ENCODE results near the gene WWC1.
"Not testable (repeated sequence)": the region's sequence is repeated elsewhere in the genome, so short reads cannot be mapped to it uniquely, and the experiment has no call there.

Gene WWC1

DNA sequence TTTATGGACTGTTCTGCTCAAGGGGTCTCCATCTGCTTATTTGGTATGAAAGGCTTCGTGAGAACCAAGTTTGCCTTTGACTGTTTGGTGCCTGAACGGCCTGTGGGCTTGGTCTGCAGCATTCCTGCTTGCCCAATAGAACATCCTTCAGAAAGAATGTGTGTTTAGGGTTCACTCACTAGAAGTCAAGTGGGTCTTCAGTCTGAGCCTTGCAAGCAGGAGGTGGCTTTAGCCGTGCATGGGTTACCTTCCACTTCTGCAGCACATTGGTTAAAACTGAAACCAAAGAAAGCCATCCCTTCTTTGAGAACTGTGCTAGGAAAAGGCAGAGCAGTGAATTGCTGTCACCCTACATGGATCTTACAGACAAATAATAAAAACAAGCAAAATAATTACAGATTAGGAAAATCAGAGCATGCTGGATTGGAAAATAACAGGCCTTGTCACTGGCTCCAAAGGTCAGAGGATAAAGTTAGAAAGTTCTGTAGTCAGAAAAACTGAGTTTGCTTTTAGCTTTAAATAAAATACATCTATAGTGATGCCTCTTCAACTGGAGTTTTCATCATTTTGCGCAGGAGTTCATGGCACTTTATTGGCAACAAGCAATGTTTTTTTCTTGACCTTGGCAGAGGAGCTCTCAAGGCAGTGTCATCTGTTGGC lies 16.6 kb downstream of the WWC1 start:
- Mint-ChIP-seq H3K36me3 (ENCODE audit: low read depth) (no peaks in the 10 kb centered on the region), H3K27ac (no peak overlapping the region), H3K4me3 (no peak overlapping the region), H3K9me3 (no peaks in the 10 kb centered on the region), H3K4me1 (ENCODE audit: low read depth) (no peaks in the 10 kb centered on the region), H3K27me3 (ENCODE audit: low read depth) (peaks cover 3% of the 10 kb centered on the region)
- no peak for DNase-seq (ENCODE audit: low spot score)

- no peak for DNase-seq (ENCODE audit: low spot score)
- H3K9me3 Mint-ChIP-seq, result no peaks in the 10 kb centered on the region
- no peak overlapping the region for H3K4me3 Mint-ChIP-seq
- no peaks in the 10 kb centered on the region for H3K36me3 Mint-ChIP-seq (ENCODE audit: low read depth)
- peaks cover 3% of the 10 kb centered on the region for H3K27me3 Mint-ChIP-seq (ENCODE audit: low read depth)
- H3K27ac Mint-ChIP-seq, result no peak overlapping the region
- no peaks in the 10 kb centered on the region for H3K4me1 Mint-ChIP-seq (ENCODE audit: low read depth)
These were observed 17.6 kb downstream of the WWC1 start for GRCh38 chr5:168308976-168309598.

- H3K9me3 Mint-ChIP-seq; H3K27me3 Mint-ChIP-seq (ENCODE audit: low read depth); H3K4me3 Mint-ChIP-seq; H3K4me1 Mint-ChIP-seq (ENCODE audit: low read depth); H3K27ac Mint-ChIP-seq; H3K36me3 Mint-ChIP-seq (ENCODE audit: low read depth); DNase-seq (ENCODE audit: low spot score): not testable (repeated sequence)
These were observed 19.1 kb downstream of the WWC1 start for GRCh38 chr5:168310541-168310940.

DNA sequence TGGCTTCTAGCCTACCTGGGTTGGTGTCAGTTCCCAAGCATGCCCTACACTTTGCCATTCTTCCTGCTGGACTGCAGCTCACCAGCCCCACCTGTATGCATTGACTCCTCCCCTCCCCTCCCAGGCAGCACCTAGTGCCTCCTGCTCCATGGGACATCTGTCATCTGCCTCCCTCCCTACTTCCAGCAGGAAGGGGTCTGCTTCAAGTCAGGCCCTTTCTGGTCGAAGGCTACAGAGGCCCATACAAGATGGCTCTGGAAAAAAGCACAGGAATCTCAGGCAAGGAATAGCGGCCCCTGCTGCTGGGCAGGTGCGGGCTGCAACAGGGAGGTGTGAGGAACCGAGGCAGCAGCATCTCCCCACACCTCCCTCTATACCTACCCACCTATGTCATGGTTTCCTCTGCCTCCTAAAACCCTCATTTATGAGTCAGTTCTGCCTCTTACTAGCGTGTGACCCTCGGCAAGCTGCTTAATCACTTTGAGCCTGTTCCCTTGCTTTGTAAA lies 19.7 kb downstream of the WWC1 start:
- H3K9me3 Mint-ChIP-seq, result no peaks in the 10 kb centered on the region
- no peaks in the 10 kb centered on the region for H3K36me3 Mint-ChIP-seq (ENCODE audit: low read depth)
- no peak overlapping the region for H3K27ac Mint-ChIP-seq
- H3K4me3 Mint-ChIP-seq, result no peak overlapping the region
- peaks cover 3% of the 10 kb centered on the region for H3K27me3 Mint-ChIP-seq (ENCODE audit: low read depth)
- H3K4me1 Mint-ChIP-seq (ENCODE audit: low read depth), result no peaks in the 10 kb centered on the region
- DNase-seq (ENCODE audit: low spot score), result no peak

- Mint-ChIP-seq H3K4me1 (ENCODE audit: low read depth) (no peaks in the 10 kb centered on the region), H3K27me3 (ENCODE audit: low read depth) (peaks cover 3% of the 10 kb centered on the region), H3K4me3 (no peak overlapping the region), H3K27ac (no peak overlapping the region), H3K36me3 (ENCODE audit: low read depth) (no peaks in the 10 kb centered on the region), H3K9me3 (no peaks in the 10 kb centered on the region)
- DNase-seq (ENCODE audit: low spot score), result no peak
These were observed 21.3 kb downstream of the WWC1 start for GRCh38 chr5:168312606-168313295.

DNA sequence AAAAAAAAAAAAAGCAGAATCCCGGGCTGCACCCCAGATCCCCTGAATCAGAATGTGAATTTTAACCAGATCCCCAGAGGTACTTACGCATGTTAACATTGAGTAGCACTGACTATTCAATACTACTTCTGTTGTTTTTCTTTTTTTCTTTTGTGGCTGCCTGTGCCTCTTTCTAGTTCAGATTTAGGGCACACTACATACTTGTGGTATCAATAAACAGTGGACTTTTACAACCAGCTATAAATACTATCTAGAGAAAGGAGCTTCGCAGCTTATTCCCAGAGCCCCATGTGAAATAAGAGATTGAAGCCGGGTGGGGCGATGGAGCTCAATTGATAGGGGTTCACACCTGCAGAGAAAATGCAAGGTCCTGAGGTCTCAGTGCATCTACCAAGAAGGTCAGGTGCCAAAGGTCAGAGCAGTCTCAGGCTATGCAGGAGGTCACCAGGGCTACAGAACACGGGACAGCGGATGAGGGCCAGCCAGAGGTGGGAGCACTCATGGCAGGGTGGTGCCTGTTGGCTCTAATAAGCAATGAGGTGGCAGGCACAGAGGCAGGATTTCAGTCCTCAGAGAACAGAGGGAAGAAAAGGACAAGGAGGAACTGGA lies 22.3 kb downstream of the WWC1 start:
- DNase-seq (ENCODE audit: low spot score), result no peak
- Mint-ChIP-seq H3K27me3 (ENCODE audit: low read depth) (peaks cover 3% of the 10 kb centered on the region), H3K9me3 (no peaks in the 10 kb centered on the region), H3K27ac (no peak overlapping the region), H3K4me3 (no peak overlapping the region), H3K36me3 (ENCODE audit: low read depth) (no peaks in the 10 kb centered on the region), H3K4me1 (ENCODE audit: low read depth) (no peaks in the 10 kb centered on the region)

GRCh38 chr5:168314735-168315411 lies 23.4 kb downstream of the WWC1 start:
- Mint-ChIP-seq H3K4me3 (no peak overlapping the region), H3K9me3 (no peaks in the 10 kb centered on the region)

DNA sequence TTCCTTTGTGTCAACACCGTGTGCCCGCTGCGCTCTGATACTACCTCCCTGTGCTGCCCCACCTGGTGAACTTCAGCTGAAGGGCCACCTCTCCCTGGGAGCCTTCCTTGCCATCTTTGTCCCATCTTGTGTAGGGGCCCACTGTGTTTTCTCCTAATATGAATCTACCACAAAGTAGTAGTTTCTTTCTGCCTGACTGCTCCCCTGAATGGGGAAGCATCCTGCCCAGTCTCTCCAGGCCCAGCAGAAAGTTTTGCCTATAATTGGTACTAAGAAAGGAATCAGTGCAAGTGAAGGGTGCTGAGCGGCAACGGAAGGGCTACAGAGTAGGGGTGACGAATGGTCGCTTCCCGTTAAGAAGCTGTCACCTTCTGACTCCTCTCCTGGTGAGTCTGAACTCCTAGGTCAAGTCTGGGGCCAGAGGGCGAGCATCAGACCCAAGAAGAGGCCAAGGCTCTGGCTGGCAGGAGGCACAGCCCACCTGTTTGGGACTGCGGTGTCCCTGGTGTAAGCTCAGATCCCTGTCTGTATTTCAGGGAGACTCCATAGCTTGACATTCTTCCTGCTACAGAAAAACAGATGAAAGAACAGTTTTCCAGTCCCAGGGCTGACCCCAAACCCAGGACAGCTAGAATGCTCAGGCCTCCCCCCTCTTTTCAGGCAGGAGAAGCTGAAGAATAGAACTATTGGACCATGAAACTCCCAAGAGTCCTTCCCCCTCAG lies 24.1 kb downstream of the WWC1 start:
- Mint-ChIP-seq H3K27ac (no peak overlapping the region), H3K4me3 (no peak overlapping the region), H3K4me1 (ENCODE audit: low read depth) (no peaks in the 10 kb centered on the region), H3K27me3 (ENCODE audit: low read depth) (no peaks in the 10 kb centered on the region), H3K36me3 (ENCODE audit: low read depth) (no peaks in the 10 kb centered on the region), H3K9me3 (no peaks in the 10 kb centered on the region)
- DNase-seq (ENCODE audit: low spot score), result no peak

More at GRCh38 chr5:168314735-168315411, 23.4 kb downstream of the WWC1 start:
- Mint-ChIP-seq H3K4me1 (ENCODE audit: low read depth) (no peaks in the 10 kb centered on the region), H3K36me3 (ENCODE audit: low read depth) (no peaks in the 10 kb centered on the region), H3K27me3 (ENCODE audit: low read depth) (no peaks in the 10 kb centered on the region), H3K27ac (no peak overlapping the region)
- DNase-seq (ENCODE audit: low spot score), result no peak

DNA sequence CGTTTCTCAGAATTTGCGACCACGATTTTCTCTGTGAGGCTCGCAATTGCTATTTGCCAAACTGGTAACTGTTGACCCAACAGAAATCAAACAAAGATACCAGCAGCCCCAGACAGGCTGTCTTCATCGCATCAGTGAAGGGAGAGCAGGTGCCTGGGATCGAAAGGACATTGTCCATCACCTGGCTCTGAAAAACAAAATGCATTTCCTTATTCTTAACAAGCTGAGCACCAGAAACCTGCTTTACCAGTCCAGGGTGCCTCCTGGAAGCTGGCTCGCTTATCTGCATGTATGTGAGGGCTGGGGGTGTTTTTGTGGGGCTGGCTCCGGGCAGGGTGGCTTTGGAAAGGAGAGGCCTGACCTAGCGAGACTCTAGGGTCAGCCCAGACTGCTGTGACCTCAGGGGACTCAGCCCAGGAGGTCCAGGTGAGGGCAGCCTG lies 24.7 kb downstream of the WWC1 start:
- H3K36me3 Mint-ChIP-seq (ENCODE audit: low read depth), result no peaks in the 10 kb centered on the region
- H3K9me3 Mint-ChIP-seq, result no peaks in the 10 kb centered on the region
- H3K27me3 Mint-ChIP-seq (ENCODE audit: low read depth), result no peaks in the 10 kb centered on the region
- no peaks in the 10 kb centered on the region for H3K4me1 Mint-ChIP-seq (ENCODE audit: low read depth)
- H3K4me3 Mint-ChIP-seq, result no peak overlapping the region
- DNase-seq (ENCODE audit: low spot score), result no peak
- H3K27ac Mint-ChIP-seq, result no peak overlapping the region

DNA sequence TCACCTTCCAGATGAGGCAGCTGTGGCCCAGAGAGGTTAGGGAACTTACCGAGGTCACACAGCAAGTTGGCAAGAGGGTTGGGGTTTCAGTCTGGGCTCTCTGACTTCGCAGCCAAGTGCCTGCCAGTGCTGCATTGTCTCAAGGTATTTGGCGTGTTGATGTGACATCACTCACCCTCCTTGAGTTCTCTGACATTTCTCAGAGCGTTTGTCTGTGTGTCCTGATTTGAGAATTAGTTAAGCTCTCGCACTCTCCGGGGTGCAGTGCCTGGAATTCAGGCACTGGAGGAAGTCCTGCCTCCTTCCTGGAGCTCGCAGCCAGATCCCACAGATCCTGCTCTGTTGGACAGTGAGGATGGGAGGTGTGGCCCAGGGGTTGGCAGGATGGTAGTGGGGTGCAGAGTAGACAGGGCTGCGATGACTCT lies 25.7 kb downstream of the WWC1 start:
- no peaks in the 10 kb centered on the region for H3K9me3 Mint-ChIP-seq
- H3K4me1 Mint-ChIP-seq (ENCODE audit: low read depth), result no peaks in the 10 kb centered on the region
- H3K4me3 Mint-ChIP-seq, result no peak overlapping the region
- DNase-seq (ENCODE audit: low spot score), result no peak
- no peak overlapping the region for H3K27ac Mint-ChIP-seq
- H3K27me3 Mint-ChIP-seq (ENCODE audit: low read depth), result no peaks in the 10 kb centered on the region
- no peaks in the 10 kb centered on the region for H3K36me3 Mint-ChIP-seq (ENCODE audit: low read depth)

GRCh38 chr5:168317521-168318147 lies 26.2 kb downstream of the WWC1 start:
- H3K9me3 Mint-ChIP-seq, result no peaks in the 10 kb centered on the region
- no peaks in the 10 kb centered on the region for H3K27me3 Mint-ChIP-seq (ENCODE audit: low read depth)
- H3K4me1 Mint-ChIP-seq (ENCODE audit: low read depth), result no peaks in the 10 kb centered on the region
- no peaks in the 10 kb centered on the region for H3K36me3 Mint-ChIP-seq (ENCODE audit: low read depth)
- DNase-seq (ENCODE audit: low spot score), result no peak
- no peak overlapping the region for H3K4me3 Mint-ChIP-seq
- H3K27ac Mint-ChIP-seq, result no peak overlapping the region

- Mint-ChIP-seq H3K4me1 (ENCODE audit: low read depth) (no peaks in the 10 kb centered on the region), H3K4me3 (no peak overlapping the region), H3K27ac (no peak overlapping the region), H3K36me3 (ENCODE audit: low read depth) (no peaks in the 10 kb centered on the region), H3K27me3 (ENCODE audit: low read depth) (no peaks in the 10 kb centered on the region), H3K9me3 (no peaks in the 10 kb centered on the region)
- DNase-seq (ENCODE audit: low spot score), result no peak
These were observed 26.8 kb downstream of the WWC1 start for GRCh38 chr5:168318240-168318639.

DNA sequence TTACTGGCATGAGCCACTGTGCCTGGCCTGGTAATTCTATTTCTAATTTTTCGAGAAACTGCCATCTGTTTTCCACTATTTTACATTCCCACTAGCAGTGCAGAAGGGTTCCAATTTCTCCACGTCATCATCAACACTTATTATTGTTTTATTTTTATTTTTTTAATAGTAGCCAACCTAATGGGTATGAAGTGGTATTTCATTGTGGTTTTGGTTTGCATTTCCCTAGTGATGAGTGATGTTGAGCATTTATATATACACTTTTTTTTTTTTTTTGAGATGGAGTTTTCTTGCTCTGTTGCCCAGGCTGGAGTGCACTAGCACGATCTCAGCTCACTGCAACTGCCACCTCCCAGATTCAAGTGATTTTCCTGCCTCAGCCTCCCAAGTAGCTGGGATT lies 28.3 kb downstream of the WWC1 start:
- Mint-ChIP-seq H3K4me3 (no peak overlapping the region), H3K27ac (no peak overlapping the region), H3K36me3 (ENCODE audit: low read depth) (no peaks in the 10 kb centered on the region), H3K27me3 (ENCODE audit: low read depth) (no peaks in the 10 kb centered on the region), H3K4me1 (ENCODE audit: low read depth) (no peaks in the 10 kb centered on the region), H3K9me3 (no peaks in the 10 kb centered on the region)
- no peak for DNase-seq (ENCODE audit: low spot score)

Measured in T-helper 2 cell treated with Interferon-gamma antibody and Interleukin-4, amounts not matched to agents 5 μg/mL and 100 μg/mL, for 36 hours (primary cell).